Measurements from ENCODE around the gene DPP6.
"Not testable (repeated sequence)": the region's sequence is repeated elsewhere in the genome, so short reads cannot be mapped to it uniquely, and the experiment has no call there.

The DPP6 gene

GRCh38 chr7:154676422-154677073 is 624.4 kb downstream of the DPP6 start:
- no peak for TF ChIP-seq CTCF (IDR thresholded peaks at IDR 0.05; ENCODE audit: low read depth, low read length, missing control alignments)
- H3K4me3 ChIP-seq (ENCODE audit: low read depth, low read length), result no peak overlapping the region

GRCh38 chr7:154677454-154677853 is 625.3 kb downstream of the DPP6 start:
- DNase-seq (ENCODE audit: low read depth), result no peak

More at GRCh38 chr7:154676422-154677073, 624.4 kb downstream of the DPP6 start:
- no peak for DNase-seq (ENCODE audit: low read depth)

DNA sequence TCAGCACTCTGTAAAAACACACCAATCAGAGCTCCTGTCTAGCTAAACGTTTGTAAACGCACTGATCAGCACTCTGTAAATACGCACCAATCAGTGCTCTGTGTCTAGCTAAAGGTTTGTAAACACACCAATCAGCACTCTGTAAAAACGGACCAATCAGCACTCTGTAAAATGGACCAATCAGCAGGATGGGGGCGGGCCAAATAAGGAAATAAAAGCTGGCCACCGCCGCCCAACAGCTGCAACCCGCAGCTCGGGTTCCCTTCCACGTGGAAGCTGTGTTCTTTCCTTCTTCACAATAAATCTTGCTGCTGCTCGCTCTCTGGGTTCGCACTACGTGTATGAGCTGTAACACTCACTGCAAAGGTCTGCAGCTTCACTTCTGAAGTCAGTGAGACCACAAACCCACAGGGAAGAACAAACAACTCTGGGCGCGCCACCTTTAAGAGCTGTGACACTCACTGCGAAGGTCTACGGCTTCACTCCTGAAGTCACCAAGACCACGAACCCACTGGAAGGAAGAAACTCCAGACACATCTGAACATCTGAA is 625.9 kb downstream of the DPP6 start:
- not testable (repeated sequence) for DNase-seq (ENCODE audit: low read depth); H3K4me3 ChIP-seq (ENCODE audit: low read depth, low read length)

More at GRCh38 chr7:154677454-154677853, 625.3 kb downstream of the DPP6 start:
- H3K4me3 ChIP-seq (ENCODE audit: low read depth, low read length), result no peak overlapping the region
- TF ChIP-seq CTCF (IDR thresholded peaks at IDR 0.05; ENCODE audit: low read depth, low read length, missing control alignments), result no peak

DNA sequence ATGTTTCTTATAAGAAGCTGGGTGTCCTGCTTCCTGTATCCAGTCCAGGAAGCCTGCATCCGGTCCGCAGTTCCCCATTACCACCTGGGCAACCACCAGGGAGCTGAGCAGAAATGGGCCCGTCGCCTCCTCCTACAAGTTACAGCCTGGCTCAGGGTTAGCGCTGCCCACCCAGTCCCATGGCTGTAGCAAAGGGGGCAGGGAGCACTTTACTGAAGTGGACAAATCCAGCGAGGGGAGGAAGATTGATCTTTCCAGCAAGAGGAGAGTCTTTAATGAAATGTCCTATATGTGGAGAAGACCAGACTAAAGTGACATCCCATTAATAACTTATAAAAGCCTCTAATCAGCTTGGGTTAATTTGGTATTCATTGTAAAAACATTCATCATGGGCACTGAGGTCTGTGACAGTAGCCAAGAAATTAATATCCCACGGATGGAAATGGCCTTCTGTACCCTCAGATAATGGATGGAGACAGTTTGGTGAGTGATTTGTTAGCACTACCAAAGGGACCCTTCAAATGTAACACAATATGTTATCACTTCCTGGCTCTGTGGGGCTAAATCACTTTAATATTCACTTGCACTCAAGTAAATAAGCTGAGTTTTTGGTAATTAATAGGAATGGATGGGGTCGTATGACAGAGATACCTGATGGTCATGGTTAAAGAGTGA is 627.3 kb downstream of the DPP6 start:
- no peak for TF ChIP-seq CTCF (IDR thresholded peaks at IDR 0.05; ENCODE audit: low read depth, low read length, missing control alignments)
- DNase-seq (ENCODE audit: low read depth), result no peak

DNA sequence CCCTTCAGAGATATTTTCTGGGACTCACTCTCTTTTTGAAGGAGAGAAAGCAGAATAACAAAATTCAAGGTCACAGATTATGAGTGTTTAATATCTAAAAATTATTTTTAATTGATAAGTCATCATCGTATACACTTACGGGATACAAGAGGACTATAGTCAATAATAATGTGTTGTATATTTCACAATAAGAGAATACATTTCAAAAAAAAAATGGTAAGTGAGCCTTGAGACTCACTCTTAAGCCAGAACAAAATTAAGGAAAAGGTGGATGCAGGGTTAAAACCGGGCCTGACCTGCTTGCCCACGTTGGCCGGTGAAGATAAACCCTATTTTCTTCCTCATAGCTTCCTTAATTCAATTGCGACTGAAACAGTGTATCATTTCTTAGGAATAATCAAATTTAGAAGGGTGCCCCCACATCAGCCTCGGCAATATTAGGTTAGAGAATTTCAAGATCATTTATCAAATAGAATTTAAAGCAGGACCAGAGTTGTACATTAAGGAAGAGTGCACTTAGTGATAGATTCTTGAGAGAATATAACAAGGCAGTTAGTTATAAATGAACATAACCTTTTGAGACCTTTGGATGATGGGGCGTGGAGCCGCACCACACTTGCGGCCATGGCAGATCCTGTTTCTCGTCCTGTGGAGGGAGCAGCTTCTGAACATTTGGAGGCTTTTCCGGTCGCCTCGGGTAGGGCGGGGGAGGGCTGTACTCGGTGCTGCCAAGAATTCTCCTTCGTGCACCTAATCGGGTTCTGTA is 628.9 kb downstream of the DPP6 start:
- no peak for DNase-seq (ENCODE audit: low read depth)
- no peak for TF ChIP-seq CTCF (IDR thresholded peaks at IDR 0.05; ENCODE audit: low read depth, low read length, missing control alignments)
- H3K4me3 ChIP-seq (ENCODE audit: low read depth, low read length), result no peak overlapping the region

More for the DNA sequence above, 627.3 kb downstream of the DPP6 start:
- H3K4me3 ChIP-seq (ENCODE audit: low read depth, low read length), result no peak overlapping the region

DNA sequence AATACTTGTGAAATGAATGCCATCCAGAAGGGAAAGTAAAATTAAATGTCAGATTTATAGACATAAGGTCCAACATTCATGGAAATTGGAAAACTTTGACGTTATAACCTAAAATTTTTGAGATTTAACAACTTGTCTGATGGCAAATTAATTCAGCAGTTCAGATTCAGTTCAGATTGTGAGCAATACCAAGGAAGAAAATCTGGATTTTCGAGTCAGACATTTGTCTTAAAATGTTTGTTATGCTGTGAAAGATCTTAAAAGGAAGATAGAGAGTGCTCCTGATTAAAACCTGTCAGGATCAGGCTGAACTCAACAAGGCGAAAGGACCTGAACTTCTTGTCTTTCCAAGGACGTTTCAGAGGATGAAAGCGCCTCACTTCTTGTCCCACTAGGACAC is 629.8 kb downstream of the DPP6 start:
- H3K4me3 ChIP-seq (ENCODE audit: low read depth, low read length), result no peak overlapping the region
- DNase-seq (ENCODE audit: low read depth), result no peak
- TF ChIP-seq CTCF (IDR thresholded peaks at IDR 0.05; ENCODE audit: low read depth, low read length, missing control alignments), result no peak
